CD8-positive, alpha-beta memory T cell (primary cell): Measurements from ENCODE around the gene CXCL11. TPM values are rescaled to one million over a fixed set of nuclear protein-coding genes. Genes with fewer than 3 reads are reported as not detected.
"Not testable (repeated sequence)": the region's sequence is repeated elsewhere in the genome, so short reads cannot be mapped to it uniquely, and the experiment has no call there.

ENCODE experiments used
- CTCF ChIA-PET: fragments of 350-600 bp; sonication (Branson Sonifier 250); formaldehyde crosslinking; loops from one replicate; lab custom pipeline; 2021; ENCODE audit warnings: antibody characterized with exemption; lab: Charles Lee
- POLR2A ChIA-PET: fragments of 350-600 bp; sonication (Branson Sonifier 250); formaldehyde crosslinking; loops from one replicate; lab custom pipeline; 2021; ENCODE audit warnings: antibody characterized with exemption; lab: Charles Lee
- DNase-seq, 5 donors: peaks; one replicate each; pipeline versions ENCODE4 v3.0.0 to v3.0.0-alpha.2; 2020 to 2022; ENCODE audit warnings: mixed read lengths in 1 of 5
- H3K27ac ChIP-seq: one replicate; pipeline ENCODE4 v1.7.0; 2013; ENCODE audit warnings: low read depth, mild to moderate bottlenecking, low read length, moderate library complexity
- H3K27me3 ChIP-seq: 2 replicates; pipeline ENCODE4 v1.7.0; 2013; ENCODE audit warnings: low read length, mild to moderate bottlenecking; ENCODE audit not compliant: insufficient read depth, poor library complexity, severe bottlenecking
- H3K36me3 ChIP-seq: 2 replicates; pipeline ENCODE4 v1.7.0; 2013; ENCODE audit warnings: mild to moderate bottlenecking, low read length, moderate library complexity; ENCODE audit not compliant: insufficient read depth
- H3K4me1 ChIP-seq: 2 replicates; pipeline ENCODE4 v1.7.0; 2013; ENCODE audit warnings: mild to moderate bottlenecking, low read length, moderate library complexity; ENCODE audit not compliant: insufficient read depth
- H3K4me3 ChIP-seq: 2 replicates; pipeline ENCODE4 v1.7.0; 2013; ENCODE audit warnings: mild to moderate bottlenecking, low read length
- H3K9me3 ChIP-seq: 2 replicates; pipeline ENCODE4 v1.7.0; 2013; ENCODE audit warnings: mild to moderate bottlenecking, low read length
- H3K27ac Mint-ChIP-seq, 8 donors: one replicate each; pipeline ENCODE4 v1.8.0; 2020 to 2021; ENCODE audit warnings: mixed read lengths in 8 of 8, mild to moderate bottlenecking in 6 of 8, inconsistent platforms in 3 of 8, moderate library complexity in 3 of 8
- H3K27me3 Mint-ChIP-seq, 2 donors: one replicate each; pipeline ENCODE4 v1.8.0; 2020 to 2021; ENCODE audit warnings: mixed read lengths in 2 of 2, mild to moderate bottlenecking in 1 of 2, moderate library complexity in 1 of 2
- H3K36me3 Mint-ChIP-seq, 3 donors: one replicate each; pipeline ENCODE4 v1.8.0; 2020 to 2021; ENCODE audit warnings: mixed read lengths in 3 of 3, inconsistent platforms in 1 of 3, mild to moderate bottlenecking in 1 of 3
- H3K4me1 Mint-ChIP-seq, 3 donors: one replicate each; pipeline ENCODE4 v1.8.0; 2020 to 2021; ENCODE audit warnings: mixed read lengths in 3 of 3, inconsistent platforms in 1 of 3, mild to moderate bottlenecking in 1 of 3
- H3K4me3 Mint-ChIP-seq, 7 donors: one replicate each; pipeline ENCODE4 v1.8.0; 2020 to 2021; ENCODE audit warnings: mixed read lengths in 7 of 7, mild to moderate bottlenecking in 6 of 7, moderate library complexity in 4 of 7, inconsistent platforms in 2 of 7
- H3K9me3 Mint-ChIP-seq, 5 donors: one replicate each; pipeline ENCODE4 v1.8.0; 2020 to 2022; ENCODE audit warnings: mixed read lengths in 5 of 5, mild to moderate bottlenecking in 3 of 5, moderate library complexity in 2 of 5, inconsistent platforms in 1 of 5
- polyA plus RNA-seq: library from polyadenylated mRNA; unstranded; fragments of 300-500 nt; fragmentation: Illumina TruSeq; gene quantifications from one replicate; pipeline ENCODE4 v1.2.3, GENCODE V29; 2021
- total RNA-seq, 2 experiments: library from RNA; stranded (reverse); gene quantifications; one replicate each; pipeline ENCODE4 v1.2.3, GENCODE V29; 2021

Gene CXCL11
- total and polyA plus RNA-seq, 3 experiments from 2014 or later: 0.18 TPM; not detected in 2

GRCh38 chr4:76007089-76007862 is 28.6 kb downstream of the CXCL11 start, which contains the start of gene CXCL9:
Gene CXCL9 (minus strand): TSS chr4:76007509. CDS start chr4:76007449, 60 bp downstream.
- DNase-seq: no peak
- POLR2A ChIA-PET: no interaction called here
- Histone ChIP-seq H3K4me1 (no peaks in the 10 kb centered on the region), H3K9me3 (no peaks in the 10 kb centered on the region), H3K36me3 (no peaks in the 10 kb centered on the region), H3K27ac (no peak within 1 kb of the TSS), H3K4me3 (no peak within 1 kb of the TSS), H3K27me3 (no peaks in the 10 kb centered on the region)
- CTCF ChIA-PET: no interaction called here
- Mint-ChIP-seq H3K36me3 (no peaks in the 10 kb centered on the region), H3K9me3 (no peaks in the 10 kb centered on the region), H3K27ac (no peak within 1 kb of the TSS), H3K4me3 (no peak within 1 kb of the TSS), H3K4me1 (no peaks in the 10 kb centered on the region), H3K27me3 (peaks cover 1 to 19% of the 10 kb centered on the region in 2 donors)

- Histone ChIP-seq H3K9me3 (no peaks in the 10 kb centered on the region), H3K27ac (no peak overlapping the region), H3K4me3 (no peak overlapping the region), H3K36me3 (no peaks in the 10 kb centered on the region), H3K4me1 (no peaks in the 10 kb centered on the region), H3K27me3 (no peaks in the 10 kb centered on the region)
- no peak overlapping the region for H3K27ac Mint-ChIP-seq
- ChIA-PET CTCF (no interaction called here), POLR2A (no interaction called here)
- DNase-seq: no peak
- no peaks in the 10 kb centered on the region for H3K9me3 Mint-ChIP-seq
- no peaks in the 10 kb centered on the region for H3K4me1 Mint-ChIP-seq
- H3K27me3 Mint-ChIP-seq: peaks cover 1 to 19% of the 10 kb centered on the region in 2 donors
- H3K4me3 Mint-ChIP-seq: no peak overlapping the region
- H3K36me3 Mint-ChIP-seq: no peaks in the 10 kb centered on the region
Observed at GRCh38 chr4:76003620-76004019, 32.2 kb downstream of the CXCL11 start.

GRCh38 chr4:76003035-76003434 is 32.8 kb downstream of the CXCL11 start:
- H3K4me3 Mint-ChIP-seq: no peak overlapping the region
- H3K9me3 ChIP-seq: no peaks in the 10 kb centered on the region
- CTCF ChIA-PET: no interaction called here
- no peaks in the 10 kb centered on the region for H3K36me3 ChIP-seq
- H3K36me3 Mint-ChIP-seq: no peaks in the 10 kb centered on the region
- no peaks in the 10 kb centered on the region for H3K4me1 ChIP-seq
- no peak for DNase-seq
- no peaks in the 10 kb centered on the region for H3K4me1 Mint-ChIP-seq
- POLR2A ChIA-PET: no interaction called here
- H3K4me3 ChIP-seq: no peak overlapping the region
- no peaks in the 10 kb centered on the region for H3K27me3 ChIP-seq
- peaks cover 0 to 19% of the 10 kb centered on the region in 2 donors for H3K27me3 Mint-ChIP-seq
- H3K27ac Mint-ChIP-seq: no peak overlapping the region
- no peaks in the 10 kb centered on the region for H3K9me3 Mint-ChIP-seq
- no peak overlapping the region for H3K27ac ChIP-seq

- H3K27ac ChIP-seq: no peak overlapping the region
- H3K27me3 ChIP-seq: no peaks in the 10 kb centered on the region
- no peaks in the 10 kb centered on the region for H3K9me3 ChIP-seq
- H3K36me3 Mint-ChIP-seq: no peaks in the 10 kb centered on the region
- no peak overlapping the region for H3K4me3 Mint-ChIP-seq
- no peaks in the 10 kb centered on the region for H3K9me3 Mint-ChIP-seq
- no peaks in the 10 kb centered on the region for H3K36me3 ChIP-seq
- CTCF ChIA-PET: no interaction called here
- no peaks in the 10 kb centered on the region for H3K4me1 ChIP-seq
- H3K27ac Mint-ChIP-seq: no peak overlapping the region
- no peaks in the 10 kb centered on the region for H3K4me1 Mint-ChIP-seq
- no peak for DNase-seq
- POLR2A ChIA-PET: no interaction called here
- peaks cover 0 to 18% of the 10 kb centered on the region in 2 donors for H3K27me3 Mint-ChIP-seq
- no peak overlapping the region for H3K4me3 ChIP-seq
Observed at GRCh38 chr4:76002176-76002575, 33.7 kb downstream of the CXCL11 start.

- Mint-ChIP-seq H3K36me3 (no peaks in the 10 kb centered on the region), H3K4me3 (no peak overlapping the region), H3K4me1 (no peaks in the 10 kb centered on the region), H3K27me3 (peaks cover 0 to 15% of the 10 kb centered on the region in 2 donors), H3K9me3 (no peaks in the 10 kb centered on the region), H3K27ac (no peak overlapping the region)
- Histone ChIP-seq H3K27me3 (no peaks in the 10 kb centered on the region), H3K9me3 (no peaks in the 10 kb centered on the region), H3K4me3 (no peak overlapping the region), H3K27ac (no peak overlapping the region), H3K4me1 (no peaks in the 10 kb centered on the region), H3K36me3 (no peaks in the 10 kb centered on the region)
- no peak for DNase-seq
- ChIA-PET POLR2A (no interaction called here), CTCF (no interaction called here)
Observed at GRCh38 chr4:76001700-76002099, 34.2 kb downstream of the CXCL11 start.

GRCh38 chr4:76000279-76000678 is 35.6 kb downstream of the CXCL11 start:
- H3K9me3 Mint-ChIP-seq: no peaks in the 10 kb centered on the region
- POLR2A ChIA-PET: no interaction called here
- Histone ChIP-seq H3K9me3 (no peaks in the 10 kb centered on the region), H3K4me1 (no peaks in the 10 kb centered on the region), H3K27me3 (no peaks in the 10 kb centered on the region), H3K36me3 (no peaks in the 10 kb centered on the region), H3K27ac (no peak overlapping the region), H3K4me3 (no peak overlapping the region)
- no peaks in the 10 kb centered on the region for H3K4me1 Mint-ChIP-seq
- H3K36me3 Mint-ChIP-seq: no peaks in the 10 kb centered on the region
- no peak overlapping the region for H3K4me3 Mint-ChIP-seq
- DNase-seq: no peak
- H3K27ac Mint-ChIP-seq: no peak overlapping the region
- peaks cover 0 to 8% of the 10 kb centered on the region in 2 donors for H3K27me3 Mint-ChIP-seq
- CTCF ChIA-PET: no interaction called here

GRCh38 chr4:75998525-75999147 is 37.2 kb downstream of the CXCL11 start:
- H3K4me1 Mint-ChIP-seq, DNase-seq, H3K27ac Mint-ChIP-seq, H3K4me1 ChIP-seq, H3K9me3 ChIP-seq, H3K4me3 ChIP-seq, H3K4me3 Mint-ChIP-seq, H3K36me3 ChIP-seq, H3K36me3 Mint-ChIP-seq, H3K9me3 Mint-ChIP-seq, CTCF ChIA-PET, H3K27me3 Mint-ChIP-seq, H3K27me3 ChIP-seq, H3K27ac ChIP-seq, POLR2A ChIA-PET: not testable (repeated sequence)

DNA sequence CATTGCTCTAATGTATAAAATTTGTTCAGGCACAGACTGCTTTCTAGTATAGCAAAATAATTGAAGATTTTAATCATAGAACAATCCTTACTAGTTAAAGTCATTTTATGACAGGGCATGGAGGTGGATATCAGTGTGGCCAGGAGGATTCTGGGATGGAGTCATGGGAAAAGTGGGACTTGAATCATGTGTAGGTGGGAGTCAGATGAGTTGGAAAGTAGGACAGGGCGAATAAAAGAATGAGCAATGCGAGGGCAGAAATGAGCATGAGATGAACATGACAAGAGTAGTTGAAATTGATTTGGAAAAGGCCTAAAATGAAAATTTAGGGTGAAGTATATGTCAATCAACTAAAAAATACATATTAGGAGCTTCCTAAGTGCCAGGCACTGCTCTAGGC is 37.9 kb downstream of the CXCL11 start:
- no peak overlapping the region for H3K27ac Mint-ChIP-seq
- no peak overlapping the region for H3K4me3 Mint-ChIP-seq
- no peak for DNase-seq
- no peaks in the 10 kb centered on the region for H3K36me3 ChIP-seq
- H3K9me3 Mint-ChIP-seq: no peaks in the 10 kb centered on the region
- H3K36me3 Mint-ChIP-seq: no peaks in the 10 kb centered on the region
- CTCF ChIA-PET: interaction anchor here (0.9 to 1.1 kb wide), 2 partner anchors 69 to 71 kb away, joined by 3 read pairs; no protein-coding TSS in a partner anchor
- H3K27ac ChIP-seq: no peak overlapping the region
- peaks cover 0 to 8% of the 10 kb centered on the region in 2 donors for H3K27me3 Mint-ChIP-seq
- H3K4me1 Mint-ChIP-seq: no peaks in the 10 kb centered on the region
- no peak overlapping the region for H3K4me3 ChIP-seq
- POLR2A ChIA-PET: no interaction called here
- no peaks in the 10 kb centered on the region for H3K27me3 ChIP-seq
- H3K9me3 ChIP-seq: no peaks in the 10 kb centered on the region
- H3K4me1 ChIP-seq: no peaks in the 10 kb centered on the region
